Osteocyte (in vitro differentiated cells): ENCODE data around the gene TPMT. TPM values are rescaled to one million over a fixed set of nuclear protein-coding genes. Genes with fewer than 3 reads are reported as not detected.
"Not testable (repeated sequence)": the region's sequence is repeated elsewhere in the genome, so short reads cannot be mapped to it uniquely, and the experiment has no call there.

ENCODE experiments used
- DNase-seq: peaks from one replicate; pipeline ENCODE4 v3.0.0; 2021; ENCODE audit warnings: mixed read lengths; ENCODE audit not compliant: unreplicated experiment; ENCODE audit errors: extremely low spot score
- H3K27ac Mint-ChIP-seq: one replicate; pipeline ENCODE4 v1.8.0; 2021; ENCODE audit warnings: mild to moderate bottlenecking, mixed read lengths; ENCODE audit not compliant: unreplicated experiment
- H3K27me3 Mint-ChIP-seq: one replicate; pipeline ENCODE4 v1.8.0; 2021; ENCODE audit warnings: mixed read lengths; ENCODE audit not compliant: unreplicated experiment
- H3K36me3 Mint-ChIP-seq: one replicate; pipeline ENCODE4 v1.8.0; 2021; ENCODE audit warnings: mixed read lengths; ENCODE audit not compliant: unreplicated experiment
- H3K4me1 Mint-ChIP-seq: one replicate; pipeline ENCODE4 v1.8.0; 2021; ENCODE audit warnings: mixed read lengths; ENCODE audit not compliant: unreplicated experiment
- H3K4me3 Mint-ChIP-seq: one replicate; pipeline ENCODE4 v1.8.0; 2021; ENCODE audit warnings: mild to moderate bottlenecking, moderate library complexity, mixed read lengths; ENCODE audit not compliant: unreplicated experiment
- H3K9me3 Mint-ChIP-seq: one replicate; pipeline ENCODE4 v1.8.0; 2021; ENCODE audit warnings: mixed read lengths; ENCODE audit not compliant: unreplicated experiment
- total RNA-seq: library from RNA; stranded (reverse); gene quantifications from 2 replicates; pipeline ENCODE4 v1.2.1, GENCODE V29; 2021
- TF ChIP-seq, protein P1 (sequence below): fragments of 200-600 bp; sonication (generic); IDR thresholded peaks from 2 replicates; pipeline ENCODE4 v1.5.0; 2021; ENCODE audit warnings: antibody characterized with exemption, mild to moderate bottlenecking, moderate library complexity

Gene TPMT
- total RNA-seq, 1 donor from 2014 or later = 5.1 TPM

GRCh38 chr6:18179770-18180356 lies 25.0 kb upstream of the TPMT start:
- Mint-ChIP-seq H3K27me3 (no peaks in the 10 kb centered on the region), H3K9me3 (peaks cover 10% of the 10 kb centered on the region), H3K36me3 (peaks cover 32% of the 10 kb centered on the region), H3K27ac (no peak overlapping the region), H3K4me3 (no peak overlapping the region), H3K4me1 (peaks cover 2% of the 10 kb centered on the region)
- DNase-seq = no peak
- TF ChIP-seq, protein P1, sequence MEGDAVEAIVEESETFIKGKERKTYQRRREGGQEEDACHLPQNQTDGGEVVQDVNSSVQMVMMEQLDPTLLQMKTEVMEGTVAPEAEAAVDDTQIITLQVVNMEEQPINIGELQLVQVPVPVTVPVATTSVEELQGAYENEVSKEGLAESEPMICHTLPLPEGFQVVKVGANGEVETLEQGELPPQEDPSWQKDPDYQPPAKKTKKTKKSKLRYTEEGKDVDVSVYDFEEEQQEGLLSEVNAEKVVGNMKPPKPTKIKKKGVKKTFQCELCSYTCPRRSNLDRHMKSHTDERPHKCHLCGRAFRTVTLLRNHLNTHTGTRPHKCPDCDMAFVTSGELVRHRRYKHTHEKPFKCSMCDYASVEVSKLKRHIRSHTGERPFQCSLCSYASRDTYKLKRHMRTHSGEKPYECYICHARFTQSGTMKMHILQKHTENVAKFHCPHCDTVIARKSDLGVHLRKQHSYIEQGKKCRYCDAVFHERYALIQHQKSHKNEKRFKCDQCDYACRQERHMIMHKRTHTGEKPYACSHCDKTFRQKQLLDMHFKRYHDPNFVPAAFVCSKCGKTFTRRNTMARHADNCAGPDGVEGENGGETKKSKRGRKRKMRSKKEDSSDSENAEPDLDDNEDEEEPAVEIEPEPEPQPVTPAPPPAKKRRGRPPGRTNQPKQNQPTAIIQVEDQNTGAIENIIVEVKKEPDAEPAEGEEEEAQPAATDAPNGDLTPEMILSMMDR = no peak

GRCh38 chr6:18178960-18179615 lies 24.2 kb upstream of the TPMT start:
- Mint-ChIP-seq H3K36me3 (peaks cover 32% of the 10 kb centered on the region), H3K4me1 (peaks cover 2% of the 10 kb centered on the region), H3K27ac (no peak overlapping the region)

DNA sequence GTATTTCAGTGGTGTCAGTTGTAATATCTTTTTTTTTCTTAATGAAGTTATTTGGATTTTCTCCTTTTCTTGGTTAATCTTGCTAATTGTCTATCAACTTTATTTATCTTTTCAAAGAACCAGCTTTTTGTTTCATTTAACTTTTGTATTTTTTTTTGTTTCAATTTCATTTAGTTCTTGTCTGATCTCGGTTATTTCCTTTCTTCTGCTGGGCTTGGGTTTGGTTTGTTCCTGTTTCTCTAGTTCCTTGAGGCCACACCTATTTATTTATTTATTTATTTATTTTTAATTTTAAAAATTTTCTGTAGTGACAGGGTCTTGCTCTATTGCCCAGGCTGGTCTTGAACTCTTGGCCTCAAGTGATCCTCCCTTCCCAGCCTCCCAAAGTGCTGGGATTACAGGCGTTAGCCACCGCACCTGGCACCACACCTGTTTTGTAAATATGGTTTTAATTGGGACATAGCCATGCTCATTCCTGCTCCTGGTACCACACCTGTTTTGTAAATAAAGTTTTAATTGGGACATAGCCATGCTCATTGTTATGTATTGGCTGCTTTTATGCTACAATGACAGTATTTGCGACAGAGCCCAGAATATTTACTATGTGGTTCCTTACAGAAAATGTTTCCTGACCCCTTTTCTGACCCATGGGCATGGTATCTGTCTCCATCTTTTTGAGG lies 22.5 kb upstream of the TPMT start:
- Mint-ChIP-seq H3K4me3 (no peak overlapping the region), H3K36me3 (peaks cover 33% of the 10 kb centered on the region), H3K27me3 (no peaks in the 10 kb centered on the region), H3K9me3 (peaks cover 10% of the 10 kb centered on the region), H3K27ac (no peak overlapping the region), H3K4me1 (peaks cover 2% of the 10 kb centered on the region)
- TF ChIP-seq, protein P1 = no peak
- DNase-seq = no peak

More at GRCh38 chr6:18178960-18179615, 24.2 kb upstream of the TPMT start:
- peaks cover 10% of the 10 kb centered on the region for H3K9me3 Mint-ChIP-seq
- no peak for DNase-seq
- H3K4me3 Mint-ChIP-seq = no peak overlapping the region
- no peaks in the 10 kb centered on the region for H3K27me3 Mint-ChIP-seq
- TF ChIP-seq, protein P1 = no peak

DNA sequence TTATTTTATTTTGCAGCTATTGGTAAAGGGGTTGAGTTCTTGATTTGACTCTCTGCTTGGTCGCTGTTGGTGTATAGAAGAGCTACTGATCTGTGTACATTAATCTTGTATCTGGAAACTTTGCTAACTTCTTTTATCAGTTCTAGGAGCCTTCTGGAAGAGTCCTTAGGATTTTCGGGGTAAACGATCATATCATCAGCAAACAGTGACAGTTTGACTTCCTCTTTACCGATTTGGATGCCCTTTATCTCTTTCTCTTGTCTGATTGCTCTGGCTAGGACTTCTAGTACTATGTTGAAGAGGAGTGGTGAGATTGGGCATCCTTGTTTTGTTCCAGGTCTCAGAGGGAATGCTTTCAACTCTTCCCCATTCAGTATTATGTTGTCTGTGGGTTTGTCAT lies 21.3 kb upstream of the TPMT start:
- DNase-seq, H3K4me1 Mint-ChIP-seq, H3K27me3 Mint-ChIP-seq, H3K27ac Mint-ChIP-seq, H3K4me3 Mint-ChIP-seq, H3K9me3 Mint-ChIP-seq: not testable (repeated sequence)
- H3K36me3 Mint-ChIP-seq = peaks cover 39% of the 10 kb centered on the region

- Mint-ChIP-seq H3K27me3 (no peaks in the 10 kb centered on the region), H3K27ac (no peak overlapping the region), H3K9me3 (peaks cover 10% of the 10 kb centered on the region), H3K4me1 (no peaks in the 10 kb centered on the region), H3K4me3 (no peak overlapping the region), H3K36me3 (peaks cover 33% of the 10 kb centered on the region)
- no peak for DNase-seq
- TF ChIP-seq, protein P1 = no peak
Observed at GRCh38 chr6:18171871-18172270, 17.0 kb upstream of the TPMT start.
